Amniotic stem cell (primary cell): ENCODE data around the gene HRC.
"Not testable (repeated sequence)": the region's sequence is repeated elsewhere in the genome, so short reads cannot be mapped to it uniquely, and the experiment has no call there.

Experiments
- DNase-seq: peaks from one replicate; lab custom pipeline; 2025; lab: John Stamatoyannopoulos, UW

Gene HRC, protein sequence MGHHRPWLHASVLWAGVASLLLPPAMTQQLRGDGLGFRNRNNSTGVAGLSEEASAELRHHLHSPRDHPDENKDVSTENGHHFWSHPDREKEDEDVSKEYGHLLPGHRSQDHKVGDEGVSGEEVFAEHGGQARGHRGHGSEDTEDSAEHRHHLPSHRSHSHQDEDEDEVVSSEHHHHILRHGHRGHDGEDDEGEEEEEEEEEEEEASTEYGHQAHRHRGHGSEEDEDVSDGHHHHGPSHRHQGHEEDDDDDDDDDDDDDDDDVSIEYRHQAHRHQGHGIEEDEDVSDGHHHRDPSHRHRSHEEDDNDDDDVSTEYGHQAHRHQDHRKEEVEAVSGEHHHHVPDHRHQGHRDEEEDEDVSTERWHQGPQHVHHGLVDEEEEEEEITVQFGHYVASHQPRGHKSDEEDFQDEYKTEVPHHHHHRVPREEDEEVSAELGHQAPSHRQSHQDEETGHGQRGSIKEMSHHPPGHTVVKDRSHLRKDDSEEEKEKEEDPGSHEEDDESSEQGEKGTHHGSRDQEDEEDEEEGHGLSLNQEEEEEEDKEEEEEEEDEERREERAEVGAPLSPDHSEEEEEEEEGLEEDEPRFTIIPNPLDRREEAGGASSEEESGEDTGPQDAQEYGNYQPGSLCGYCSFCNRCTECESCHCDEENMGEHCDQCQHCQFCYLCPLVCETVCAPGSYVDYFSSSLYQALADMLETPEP

GRCh38 chr19:49155005-49155819 is at the start of gene HRC:
HRC (minus strand) TSS chr19:49155396; CDS start chr19:49155237, 159 bp downstream.
- DNase-seq: no peak

DNA sequence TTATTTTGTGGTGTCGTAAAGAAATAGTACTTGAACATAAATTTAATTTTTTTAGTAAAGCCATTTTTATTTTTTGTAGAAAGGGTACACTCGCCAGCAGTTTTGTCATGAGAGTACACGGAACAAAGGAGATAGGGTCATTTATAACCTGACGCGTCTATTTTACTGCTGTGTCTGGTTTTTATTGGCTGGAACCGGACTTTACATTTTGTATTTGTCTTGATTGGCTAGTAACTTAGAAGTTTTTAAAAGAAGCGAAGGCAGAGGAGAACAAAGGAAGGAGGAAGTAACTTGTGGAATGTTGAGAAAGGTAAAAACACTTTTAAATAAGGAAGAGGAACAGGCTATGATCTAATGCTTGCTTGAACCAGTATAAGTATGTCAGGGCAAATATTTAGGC is 45.8 kb upstream of the HRC start:
- no peak for DNase-seq

DNA sequence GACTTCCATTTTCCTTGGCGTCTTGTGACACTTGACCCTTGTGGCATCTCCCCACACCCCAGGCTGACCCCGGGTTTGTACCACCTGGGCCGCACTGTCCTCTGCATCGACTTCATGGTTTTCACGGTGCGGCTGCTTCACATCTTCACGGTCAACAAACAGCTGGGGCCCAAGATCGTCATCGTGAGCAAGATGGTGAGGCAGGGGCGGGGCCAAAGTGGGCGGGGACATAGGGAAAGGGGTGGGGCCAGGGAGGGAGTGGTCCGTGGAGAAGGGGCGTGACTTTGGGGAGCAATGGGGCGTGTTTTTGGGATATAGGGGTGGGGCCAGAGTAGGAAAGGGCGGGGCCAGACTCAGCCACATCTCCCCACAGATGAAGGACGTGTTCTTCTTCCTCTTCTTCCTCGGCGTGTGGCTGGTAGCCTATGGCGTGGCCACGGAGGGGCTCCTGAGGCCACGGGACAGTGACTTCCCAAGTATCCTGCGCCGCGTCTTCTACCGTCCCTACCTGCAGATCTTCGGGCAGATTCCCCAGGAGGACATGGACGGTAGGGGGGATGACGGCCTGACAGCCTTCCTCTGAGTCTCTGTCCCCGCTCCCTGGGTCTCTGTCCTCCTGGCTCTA is 45.2 kb upstream of the HRC start:
- DNase-seq: no peak

DNA sequence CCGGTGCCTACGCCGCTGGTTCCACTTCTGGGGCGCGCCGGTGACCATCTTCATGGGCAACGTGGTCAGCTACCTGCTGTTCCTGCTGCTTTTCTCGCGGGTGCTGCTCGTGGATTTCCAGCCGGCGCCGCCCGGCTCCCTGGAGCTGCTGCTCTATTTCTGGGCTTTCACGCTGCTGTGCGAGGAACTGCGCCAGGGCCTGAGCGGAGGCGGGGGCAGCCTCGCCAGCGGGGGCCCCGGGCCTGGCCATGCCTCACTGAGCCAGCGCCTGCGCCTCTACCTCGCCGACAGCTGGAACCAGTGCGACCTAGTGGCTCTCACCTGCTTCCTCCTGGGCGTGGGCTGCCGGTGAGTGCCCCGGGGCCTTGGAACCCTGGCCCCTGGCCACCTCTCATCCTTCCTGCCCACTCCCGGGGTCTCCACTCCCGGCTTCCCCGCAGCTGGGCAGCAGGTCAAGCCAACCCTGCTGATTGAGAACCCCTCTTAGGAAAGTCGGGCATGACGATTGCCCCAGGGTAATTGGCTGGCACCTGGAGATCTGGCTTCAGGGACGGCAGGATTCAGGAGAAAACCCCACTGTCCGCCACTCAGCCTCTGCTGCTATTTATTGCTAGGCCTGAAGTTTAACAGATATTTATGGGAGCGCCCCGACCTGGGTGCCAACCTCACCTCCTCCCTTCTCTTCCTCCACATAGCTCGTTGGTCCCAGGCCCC is 41.5 kb upstream of the HRC start:
- no peak for DNase-seq

DNA sequence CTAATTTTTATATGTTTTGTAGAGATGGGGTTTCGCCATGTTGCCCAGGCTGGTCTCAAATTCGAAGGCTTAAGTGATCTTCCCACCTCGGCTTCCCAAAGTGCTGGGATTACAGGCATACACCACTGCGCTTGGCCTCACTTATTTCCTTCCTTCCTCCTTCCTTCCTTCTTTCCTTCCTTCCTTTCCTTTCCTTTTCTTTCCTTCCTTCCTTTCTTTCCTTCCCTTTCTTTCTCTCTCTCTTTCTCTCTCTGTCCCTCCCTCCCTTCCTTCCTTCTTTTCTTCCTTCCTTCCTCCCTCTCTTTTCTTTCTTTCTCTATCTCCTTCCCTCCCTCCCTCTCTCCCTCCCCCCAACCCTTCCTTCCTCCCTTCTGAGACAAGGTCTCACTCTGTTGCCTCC is 39.2 kb upstream of the HRC start:
- no peak for DNase-seq

- DNase-seq: no peak
These were observed 38.7 kb upstream of the HRC start for GRCh38 chr19:49193822-49194394.

DNA sequence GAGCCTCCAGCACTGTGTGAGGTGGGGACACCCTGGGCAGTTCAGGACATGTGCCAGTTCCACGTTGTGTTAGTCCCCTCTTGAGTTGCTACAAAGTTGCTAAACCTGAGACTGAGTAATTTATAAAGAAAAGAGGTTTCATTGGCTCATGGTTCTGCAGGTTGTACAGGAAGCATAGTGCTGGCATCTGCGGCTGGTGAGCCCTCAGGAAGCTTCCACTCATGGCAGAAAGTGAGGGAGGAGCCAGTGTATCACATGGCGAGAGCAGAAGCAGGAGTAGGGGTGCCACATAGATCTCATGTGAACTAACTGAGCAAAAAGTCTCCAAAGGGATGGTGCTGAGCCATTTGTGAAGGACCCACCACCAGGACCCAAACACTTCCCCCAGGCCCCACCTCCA is 35.6 kb upstream of the HRC start:
- no peak for DNase-seq

GRCh38 chr19:49189259-49189658 is 34.1 kb upstream of the HRC start:
- no peak for DNase-seq

DNA sequence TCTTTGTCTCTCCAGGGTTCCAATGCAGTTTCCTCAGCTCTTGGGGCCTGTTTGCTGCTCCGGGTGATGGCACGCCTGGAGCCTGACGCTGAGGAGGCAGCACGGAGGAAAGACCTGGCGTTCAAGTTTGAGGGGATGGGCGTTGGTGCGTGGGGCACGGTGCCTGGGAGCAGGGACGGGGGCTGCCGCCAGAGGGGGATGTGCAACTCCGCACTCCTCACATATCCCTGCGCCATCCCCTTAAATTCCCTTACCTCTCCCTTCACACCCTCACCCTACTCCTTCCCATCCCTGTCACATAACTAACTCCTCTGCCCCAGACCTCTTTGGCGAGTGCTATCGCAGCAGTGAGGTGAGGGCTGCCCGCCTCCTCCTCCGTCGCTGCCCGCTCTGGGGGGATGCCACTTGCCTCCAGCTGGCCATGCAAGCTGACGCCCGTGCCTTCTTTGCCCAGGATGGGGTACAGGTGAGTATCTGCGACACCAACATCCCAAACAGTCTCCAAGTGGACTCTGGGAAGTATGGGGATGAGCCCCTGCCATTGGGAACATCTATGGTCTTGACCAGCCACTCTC is 33.5 kb upstream of the HRC start:
- DNase-seq: no peak

- no peak for DNase-seq
These were observed 30.9 kb upstream of the HRC start for GRCh38 chr19:49186108-49186507.

DNA sequence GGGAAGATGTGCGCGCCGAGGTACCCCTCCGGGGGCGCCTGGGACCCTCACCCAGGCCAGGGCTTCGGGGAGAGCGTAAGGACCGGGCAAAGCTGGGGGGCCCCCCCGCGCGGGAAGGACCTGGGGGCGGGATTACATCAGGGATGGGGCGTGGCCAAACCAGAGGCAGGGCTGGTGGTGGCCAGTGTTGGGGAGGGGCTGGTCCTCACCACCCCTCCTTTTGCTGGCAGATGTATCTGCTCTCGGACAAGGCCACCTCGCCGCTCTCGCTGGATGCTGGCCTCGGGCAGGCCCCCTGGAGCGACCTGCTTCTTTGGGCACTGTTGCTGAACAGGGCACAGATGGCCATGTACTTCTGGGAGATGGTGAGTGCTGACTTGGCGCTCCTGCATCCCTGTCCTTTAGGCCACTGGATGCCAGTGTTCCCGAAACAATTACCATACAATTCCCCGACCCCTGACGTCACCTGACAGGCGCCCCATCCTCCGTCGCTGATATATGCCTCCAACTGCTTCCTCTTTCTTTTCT is 27.7 kb upstream of the HRC start:
- DNase-seq: no peak

DNA sequence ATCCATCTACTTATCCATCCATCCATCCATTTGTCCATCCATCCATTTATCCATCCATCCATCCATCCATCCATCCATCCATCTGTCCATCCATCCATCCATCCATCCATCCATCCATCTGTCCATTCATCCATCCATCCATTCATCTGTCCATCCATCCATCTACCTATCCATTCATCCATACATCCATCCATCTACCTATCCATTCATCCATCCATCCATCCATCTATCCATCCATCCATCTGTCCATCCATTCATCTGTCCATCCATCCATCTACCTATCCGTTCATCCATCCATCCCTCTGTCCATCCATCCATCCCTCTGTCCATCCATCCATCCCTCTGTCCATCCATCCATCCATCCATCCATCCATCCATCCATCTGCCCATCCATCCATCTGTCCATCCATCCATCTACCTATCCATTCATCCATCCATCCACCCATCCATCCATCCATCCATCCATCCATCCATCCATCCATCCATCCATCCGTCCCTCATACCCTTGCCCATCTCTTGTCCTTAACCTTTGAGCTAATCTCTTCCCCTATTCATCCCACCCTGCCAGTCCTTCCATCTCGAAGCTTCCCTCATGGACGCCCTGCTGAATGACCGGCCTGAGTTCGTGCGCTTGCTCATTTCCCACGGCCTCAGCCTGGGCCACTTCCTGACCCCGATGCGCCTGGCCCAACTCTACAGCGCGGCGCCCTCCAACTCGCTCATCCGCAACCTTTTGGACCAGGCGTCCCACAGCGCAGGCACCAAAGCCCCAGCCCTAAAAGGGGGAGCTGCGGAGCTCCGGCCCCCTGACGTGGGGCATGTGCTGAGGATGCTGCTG is 27.0 kb upstream of the HRC start:
- not testable (repeated sequence) for DNase-seq

DNA sequence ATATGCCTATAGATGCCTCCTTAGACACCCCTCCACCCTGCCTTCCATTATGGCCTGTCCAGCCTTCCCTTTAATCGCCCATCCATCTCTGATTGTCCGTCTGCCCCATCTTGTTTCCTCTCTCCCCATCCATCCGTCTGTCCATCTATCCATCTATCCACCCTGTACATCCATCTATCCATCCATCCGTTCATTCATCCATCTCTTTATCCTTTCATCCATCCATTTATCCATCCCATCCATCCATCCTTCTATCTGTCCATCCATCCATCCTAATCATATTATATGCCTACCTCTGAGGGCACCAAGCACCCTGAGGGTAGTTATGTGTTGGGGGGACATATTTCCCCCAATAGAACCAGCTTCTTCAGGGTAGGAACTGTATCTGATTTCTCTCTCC is 25.5 kb upstream of the HRC start:
- DNase-seq: no peak

GRCh38 chr19:49173198-49173597 is 18.0 kb upstream of the HRC start:
- DNase-seq: no peak

GRCh38 chr19:49168421-49168820 is 13.2 kb upstream of the HRC start:
- DNase-seq: no peak

DNA sequence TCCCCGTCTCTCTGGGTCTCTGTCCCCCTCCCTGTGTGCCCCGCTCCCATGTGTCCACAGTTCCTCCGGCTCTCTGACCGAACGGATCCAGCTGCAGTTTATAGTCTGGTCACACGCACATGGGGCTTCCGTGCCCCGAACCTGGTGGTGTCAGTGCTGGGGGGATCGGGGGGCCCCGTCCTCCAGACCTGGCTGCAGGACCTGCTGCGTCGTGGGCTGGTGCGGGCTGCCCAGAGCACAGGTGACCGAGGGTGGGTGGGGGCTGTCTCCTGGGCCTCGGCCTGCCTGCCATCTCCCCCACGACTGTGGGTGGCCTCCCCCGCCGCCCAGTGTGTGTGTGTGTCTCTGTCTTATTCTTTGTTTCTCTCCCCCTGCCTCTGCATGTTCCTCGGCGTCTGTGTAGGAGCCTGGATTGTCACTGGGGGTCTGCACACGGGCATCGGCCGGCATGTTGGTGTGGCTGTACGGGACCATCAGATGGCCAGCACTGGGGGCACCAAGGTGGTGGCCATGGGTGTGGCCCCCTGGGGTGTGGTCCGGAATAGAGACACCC is 12.7 kb upstream of the HRC start:
- DNase-seq: no peak

- no peak for DNase-seq
These were observed 10.7 kb upstream of the HRC start for GRCh38 chr19:49165865-49166301.

- no peak for DNase-seq
These were observed 10.0 kb upstream of the HRC start for GRCh38 chr19:49165111-49165750.

DNA sequence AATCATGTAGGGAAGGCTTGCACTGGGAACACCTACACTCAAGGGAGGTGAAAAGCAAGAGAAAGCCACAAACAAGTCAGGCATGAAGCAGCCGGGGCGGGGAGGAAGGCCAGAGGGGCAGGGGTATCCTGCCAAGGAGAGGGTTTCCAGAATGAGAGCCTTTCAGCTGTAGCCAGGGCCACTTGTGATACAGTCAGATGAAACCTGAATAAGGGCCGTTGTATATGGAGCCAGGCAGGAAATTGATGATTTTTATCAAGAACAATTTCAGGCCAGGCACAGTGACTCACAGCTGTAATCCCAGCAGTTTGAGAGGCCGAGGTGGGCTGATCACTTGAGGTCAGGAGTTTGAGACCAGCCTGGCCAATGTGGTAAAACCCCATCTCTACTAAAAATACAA is 6.8 kb upstream of the HRC start:
- DNase-seq: no peak
